ENCODE data around the gene NHEJ1. TPM values are rescaled to one million over a fixed set of nuclear protein-coding genes. Genes with fewer than 3 reads are reported as not detected.

NHEJ1 gene
- total and polyA plus RNA-seq, 8 donors = 4.5 to 25.5 (median 11.8) TPM

GRCh38 chr2:219182331-219183150 is 21.9 kb upstream of the NHEJ1 start:
- TF ChIP-seq POLR2AphosphoS5 (IDR thresholded peaks at IDR 0.05) = no peak
- no peak for TF ChIP-seq EP300 (IDR thresholded peaks at IDR 0.05)
- TF ChIP-seq POLR2A (IDR thresholded peaks at IDR 0.05) = no peak
- no peak for TF ChIP-seq CTCF (IDR thresholded peaks at IDR 0.05)
- no peaks in the 10 kb centered on the region for H3K27me3 ChIP-seq

GRCh38 chr2:219181531-219181930 is 20.9 kb upstream of the NHEJ1 start:
- no peaks in the 10 kb centered on the region for H3K9me3 ChIP-seq
- intact Hi-C loops (cut with DNase I; ENCODE audit: low total_unique reads) = no loop called here
- TF ChIP-seq CTCF (IDR thresholded peaks at IDR 0.05) (no peak), POLR2A (IDR thresholded peaks at IDR 0.05) (no peak), POLR2AphosphoS5 (IDR thresholded peaks at IDR 0.05) (no peak), EP300 (IDR thresholded peaks at IDR 0.05) (no peak)
- no peak overlapping the region for H3K4me3 ChIP-seq
- H3K27ac ChIP-seq = no peak overlapping the region
- peaks cover 35 to 67% (median 62%) of the 10 kb centered on the region in 4 donors for H3K36me3 ChIP-seq
- H3K27me3 ChIP-seq = no peaks in the 10 kb centered on the region
- 88 to 97% (median 95%) methylated on average over 6 of the region's 6 CpGs for WGBS, 5 donors
- H3K4me1 ChIP-seq = peaks cover 12 to 37% (median 25%) of the 10 kb centered on the region in 4 donors
- DNase-seq = no peak

More at GRCh38 chr2:219182331-219183150, 21.9 kb upstream of the NHEJ1 start:
- Histone ChIP-seq H3K27ac (no peak overlapping the region), H3K4me1 (peaks cover 12 to 37% (median 22%) of the 10 kb centered on the region in 4 donors), H3K4me3 (no peak overlapping the region), H3K36me3 (peaks cover 35 to 67% (median 62%) of the 10 kb centered on the region in 4 donors), H3K9me3 (no peaks in the 10 kb centered on the region)
- WGBS, 5 donors = 72 to 85% (median 76%) methylated on average over 6 to 8 of the region's 8 CpGs
- intact Hi-C loops (cut with DNase I; ENCODE audit: low total_unique reads) = no loop called here
- DNase-seq = no peak

GRCh38 chr2:219180961-219181360 is 20.3 kb upstream of the NHEJ1 start:
- H3K36me3 ChIP-seq = peaks cover 35 to 64% (median 60%) of the 10 kb centered on the region in 4 donors
- H3K27me3 ChIP-seq = no peaks in the 10 kb centered on the region
- peaks cover 12 to 39% (median 27%) of the 10 kb centered on the region in 4 donors for H3K4me1 ChIP-seq
- WGBS, 5 donors = 87 to 95% (median 91%) methylated on average over 5 of the region's 5 CpGs
- no peaks in the 10 kb centered on the region for H3K9me3 ChIP-seq
- intact Hi-C loops (cut with DNase I; ENCODE audit: low total_unique reads) = no loop called here
- H3K4me3 ChIP-seq = no peak overlapping the region
- DNase-seq = no peak
- no peak overlapping the region for H3K27ac ChIP-seq
- TF ChIP-seq CTCF (IDR thresholded peaks at IDR 0.05) = no peak
- TF ChIP-seq POLR2AphosphoS5 (IDR thresholded peaks at IDR 0.05) = no peak
- no peak for TF ChIP-seq EP300 (IDR thresholded peaks at IDR 0.05)
- TF ChIP-seq POLR2A (IDR thresholded peaks at IDR 0.05) = no peak

DNA sequence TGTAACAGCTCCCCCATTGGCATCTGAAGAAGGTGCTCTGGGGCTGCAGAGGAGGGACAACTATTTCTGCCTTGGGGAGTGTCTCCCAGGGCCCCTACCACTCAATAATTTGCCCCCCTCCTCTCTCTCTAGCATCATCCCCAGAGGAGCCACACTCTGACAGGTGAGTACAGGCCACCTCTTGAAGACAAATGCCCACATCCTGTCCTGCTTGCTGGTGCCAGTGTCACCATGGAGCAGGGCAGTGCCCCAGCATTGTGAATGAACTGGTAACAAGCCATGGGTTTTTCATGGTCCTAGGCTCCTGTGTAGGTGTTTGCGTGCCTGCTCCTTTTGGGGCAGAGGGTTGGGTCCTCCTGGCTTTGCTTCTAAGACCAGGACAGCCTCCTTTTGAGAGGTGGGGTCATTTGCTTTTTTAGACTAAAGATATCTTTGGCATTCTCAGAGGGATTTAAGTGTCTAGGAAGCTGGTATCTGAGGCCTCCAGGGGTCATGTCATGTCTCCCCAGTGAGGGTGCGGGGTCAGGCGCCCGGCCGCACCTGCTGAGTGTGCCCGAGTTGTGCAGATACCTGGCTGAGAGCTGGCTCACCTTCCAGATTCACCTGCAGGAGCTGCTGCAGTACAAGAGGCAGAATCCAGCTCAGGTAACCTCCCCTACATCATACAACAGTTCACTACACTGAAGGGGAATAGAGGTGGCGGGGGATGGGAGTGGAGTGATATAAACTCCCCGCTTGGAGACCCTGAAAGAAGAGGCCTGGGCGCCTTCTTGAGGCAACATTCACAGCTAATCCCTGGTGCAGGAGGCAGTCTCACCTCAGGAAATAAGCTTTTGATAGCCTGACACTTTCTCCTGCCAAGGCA is 19.2 kb upstream of the NHEJ1 start:
- Histone ChIP-seq H3K9me3 (no peaks in the 10 kb centered on the region), H3K27ac (no peak overlapping the region), H3K4me3 (peak overlapping the region in 1 of 4 donors; percentile 91), H3K4me1 (peaks cover 19 to 51% (median 38%) of the 10 kb centered on the region in 4 donors), H3K27me3 (no peaks in the 10 kb centered on the region), H3K36me3 (peaks cover 35 to 59% (median 56%) of the 10 kb centered on the region in 4 donors)
- TF ChIP-seq POLR2A (IDR thresholded peaks at IDR 0.05) = no peak
- TF ChIP-seq CTCF (IDR thresholded peaks at IDR 0.05) = no peak
- TF ChIP-seq EP300 (IDR thresholded peaks at IDR 0.05) = no peak
- TF ChIP-seq POLR2AphosphoS5 (IDR thresholded peaks at IDR 0.05) = no peak
- intact Hi-C loops (cut with DNase I; ENCODE audit: low total_unique reads) = no loop called here
- 92 to 99% (median 95%) methylated on average over 9 of the region's 9 CpGs for WGBS, 5 donors
- no peak for DNase-seq
